A549 treated with Mapracorat at 1 μM for 4 hours (cell line): ENCODE results near the gene NOTUM. TPM values are rescaled to one million over a fixed set of nuclear protein-coding genes. Genes with fewer than 3 reads are reported as not detected.

Experiments used
- total RNA-seq: library from RNA; stranded (reverse); fragments of 200-300 nt; extraction: Qiagen RNA extraction; gene quantifications from 5 replicates; pipeline ENCODE4 v1.2.3, GENCODE V29; 2022

Gene NOTUM
- 0.31 to 0.53 TPM (median 0.39 TPM) in 5 replicates for total RNA-seq

DNA sequence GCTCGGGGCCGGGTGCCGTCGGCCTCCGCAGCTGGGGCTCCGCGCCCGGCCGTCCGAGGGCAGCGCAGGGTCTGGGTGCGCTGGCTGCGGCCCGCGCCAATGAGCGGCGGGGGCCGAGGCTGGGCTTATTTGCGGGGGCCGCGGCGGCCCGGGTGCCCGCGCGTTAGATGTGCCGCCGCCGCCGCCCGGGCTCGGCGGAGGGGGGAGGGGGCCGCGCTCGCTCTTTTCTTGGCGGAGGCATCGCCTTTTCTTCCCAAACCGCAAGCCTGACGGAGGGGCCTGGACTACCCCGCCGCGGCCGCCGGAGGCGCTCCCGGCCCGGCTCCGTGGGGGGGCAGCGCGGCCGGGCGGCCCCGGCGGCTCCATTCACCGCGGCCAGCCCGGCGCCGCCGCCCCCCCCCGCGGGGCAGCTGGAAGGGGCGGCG is at the start of gene NOTUM:
TSS of gene NOTUM (minus strand) at position 101 of the 425 bp plus-strand sequence. CDS start 278 bp downstream, outside the sequence.

DNA sequence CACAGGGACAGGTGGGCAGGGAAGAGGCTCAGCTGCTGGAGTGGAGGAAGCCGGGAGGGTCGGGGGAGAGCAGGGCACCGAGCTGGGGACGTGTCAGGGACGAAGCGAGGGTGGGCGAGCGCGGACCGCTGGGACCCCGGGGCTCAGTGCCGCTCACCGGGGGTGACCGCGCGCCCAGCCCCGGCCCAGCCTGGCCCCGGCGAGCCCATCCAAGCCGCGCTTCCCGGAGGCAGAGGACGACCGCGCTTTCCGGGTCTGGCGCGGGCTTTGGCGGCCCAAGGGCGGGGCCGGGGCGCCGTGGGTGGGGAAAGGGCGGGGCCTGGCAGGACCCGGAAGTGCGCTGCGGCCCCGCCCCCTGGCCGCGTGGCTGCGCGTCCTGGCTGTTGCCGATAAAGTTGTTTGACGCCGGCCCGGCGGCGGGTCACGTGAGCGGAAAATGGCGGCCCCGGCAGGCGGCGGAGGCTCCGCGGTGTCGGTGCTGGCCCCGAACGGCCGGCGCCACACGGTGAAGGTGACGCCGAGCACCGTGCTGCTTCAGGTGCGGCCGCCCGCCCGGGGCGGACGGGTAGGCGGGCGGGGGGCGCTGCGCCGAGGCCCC is 16.3 kb upstream of the NOTUM start, which contains the start of gene ASPSCR1:
TSS of gene ASPSCR1 (plus strand) at position 419 of the 598 bp plus-strand sequence. CDS start at position 437, 18 bp downstream.

DNA sequence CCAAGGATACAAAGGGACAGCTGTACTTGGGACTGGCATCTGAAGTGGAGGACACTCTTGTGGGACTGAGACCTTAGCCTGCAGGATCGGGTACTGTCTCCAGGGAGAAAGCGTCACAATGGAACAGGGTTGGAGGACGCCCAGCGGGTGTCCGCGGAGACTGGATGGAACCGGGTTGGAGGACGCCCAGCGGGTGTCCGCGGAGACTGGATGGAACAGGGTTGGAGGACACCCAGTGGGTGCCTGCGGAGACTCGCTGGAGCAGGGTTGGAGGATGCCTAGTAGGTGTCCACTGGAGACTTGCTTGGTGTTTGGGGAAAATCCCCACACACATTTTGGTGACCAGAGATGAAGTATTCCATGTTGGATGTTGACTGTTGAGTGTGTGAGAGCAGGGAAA is 13.8 kb downstream of the NOTUM start, which contains the start of gene MYADML2:
TSS of gene MYADML2 (minus strand) at position 45 of the 400 bp plus-strand sequence. CDS start 5,492 bp downstream, outside the sequence.

GRCh38 chr17:81927653-81928543 is 33.1 kb downstream of the NOTUM start, which contains the start of gene MAFG:
Gene MAFG, minus strand, starts transcription at chr17:81927735. Its CDS starts 4,550 bp downstream, at chr17:81923185.

DNA sequence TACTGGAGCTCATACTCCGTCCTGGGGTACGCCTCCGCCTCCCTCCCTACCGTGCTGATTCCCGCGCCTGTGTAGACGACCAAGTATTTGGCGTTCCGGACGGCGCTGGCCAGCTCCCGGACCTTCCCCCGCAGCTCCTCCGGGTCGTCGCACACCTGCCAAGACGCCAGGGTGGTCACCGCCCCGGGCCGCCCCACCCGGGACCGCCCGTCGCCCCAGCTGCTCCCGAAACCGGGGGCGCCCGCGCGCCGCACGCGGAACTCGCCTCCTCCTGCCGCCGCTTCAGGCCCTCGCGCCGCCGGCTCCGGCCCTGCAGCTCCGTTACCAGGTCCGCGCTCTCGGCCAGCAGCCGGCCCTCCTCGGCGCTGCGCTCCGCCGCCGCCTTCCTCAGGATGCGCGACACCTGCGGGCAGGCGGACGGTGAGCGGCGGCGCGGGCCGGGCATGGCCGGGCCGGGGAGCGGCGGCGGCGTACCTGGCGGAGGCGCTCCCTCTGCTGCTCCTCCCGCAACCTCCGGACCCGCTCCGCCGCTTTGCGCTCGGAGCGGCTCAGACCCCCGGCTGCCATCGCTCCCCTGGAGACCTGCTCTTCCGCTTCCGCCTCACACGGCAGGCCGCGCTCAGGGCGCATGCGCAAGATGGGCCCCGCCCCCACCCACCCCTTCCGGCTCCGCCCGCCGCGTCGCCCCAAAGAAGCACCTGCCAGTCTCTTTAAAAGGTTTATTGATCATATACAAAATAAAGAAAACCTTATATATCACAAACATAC is 43.2 kb downstream of the NOTUM start, which contains the start of gene SIRT7:
TSS of gene SIRT7 (minus strand) at position 612 of the 768 bp plus-strand sequence. CDS start at position 567, 45 bp downstream.

DNA sequence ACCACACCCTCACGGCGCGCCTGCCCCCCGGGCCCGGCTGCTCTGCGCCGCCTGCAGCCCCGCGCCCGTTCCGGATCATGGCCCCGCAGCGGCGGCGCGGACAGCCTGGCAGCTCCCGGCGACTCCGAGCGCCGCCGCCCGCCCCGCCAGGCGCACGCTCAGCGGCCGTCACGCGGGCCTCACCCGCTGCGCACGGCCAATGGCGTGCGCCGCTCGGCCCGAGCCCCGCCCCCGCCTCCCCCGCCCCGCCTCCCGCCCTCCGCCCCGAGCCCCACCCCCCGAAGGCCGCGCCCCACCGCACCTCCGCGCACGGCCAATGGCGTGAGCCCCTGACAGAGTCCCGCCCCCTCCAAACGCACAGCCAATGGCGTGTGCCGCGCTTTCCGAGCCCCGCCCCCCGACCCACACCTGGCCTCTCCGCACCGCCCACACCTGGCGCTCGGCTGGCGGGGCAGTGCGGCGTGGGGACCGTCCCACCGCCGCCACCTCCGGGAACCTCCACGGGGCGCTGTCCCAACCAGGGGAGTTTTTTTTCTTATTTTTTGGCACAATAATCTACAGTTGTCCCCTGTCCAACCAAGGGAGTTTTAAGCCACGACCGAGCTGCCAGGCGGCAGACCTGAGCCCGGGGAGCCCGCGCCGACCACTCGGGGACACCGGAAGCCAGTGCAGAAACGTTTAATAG is 49.6 kb downstream of the NOTUM start, which contains the start of gene PCYT2:
TSS of gene PCYT2 (minus strand) at position 123 of the 685 bp plus-strand sequence. CDS start at position 79, 44 bp downstream.

Other genes with a start within 250 kb of the NOTUM start
- gene SLC25A10, start 248.9 kb downstream of the NOTUM start, total RNA-seq: 28.7 to 46.5 TPM (median 44.6 TPM) in 5 replicates
- 0.08 to 0.64 TPM (median 0.35 TPM) in 4 of 5 replicates, not detected in the other for gene GCGR, start 157.0 kb downstream of the NOTUM start, total RNA-seq
- 74.7 to 106 TPM (median 98.6 TPM) in 5 replicates for gene MCRIP1, start 127.9 kb downstream of the NOTUM start, total RNA-seq
- gene PPP1R27, start 126.1 kb downstream of the NOTUM start, total RNA-seq: 0.09 to 0.39 TPM (median 0.19 TPM) in 3 of 5 replicates, not detected in the others
- gene P4HB, start 100.7 kb downstream of the NOTUM start, total RNA-seq: 677 to 794 TPM (median 701 TPM) in 5 replicates
- gene ARHGDIA, start 89.8 kb downstream of the NOTUM start, total RNA-seq: 597 to 713 TPM (median 619 TPM) in 5 replicates
- gene ALYREF, start 69.6 kb downstream of the NOTUM start, total RNA-seq: 183 to 253 TPM (median 234 TPM) in 5 replicates
- gene ANAPC11, start 69.5 kb downstream of the NOTUM start, total RNA-seq: 185 to 289 TPM (median 284 TPM) in 5 replicates
- gene NPB, start 58.9 kb downstream of the NOTUM start, total RNA-seq: 0.39 to 0.65 TPM (median 0.55 TPM) in 5 replicates
- 13.8 to 19.1 TPM (median 17.3 TPM) in 5 replicates for gene PCYT2, start 49.8 kb downstream of the NOTUM start, total RNA-seq
- gene SIRT7, start 43.0 kb downstream of the NOTUM start, total RNA-seq: 33.0 to 54.0 TPM (median 44.8 TPM) in 5 replicates
- 22.3 to 38.0 TPM (median 34.7 TPM) in 5 replicates for gene MAFG, start 33.5 kb downstream of the NOTUM start, total RNA-seq
- 60.5 to 89.4 TPM (median 84.7 TPM) in 5 replicates for gene PYCR1, start 23.9 kb downstream of the NOTUM start, total RNA-seq
- gene MYADML2, start 14.0 kb downstream of the NOTUM start, total RNA-seq: not detected in 5 replicates
- gene ASPSCR1, start 16.4 kb upstream of the NOTUM start, total RNA-seq: 20.1 to 31.0 TPM (median 25.7 TPM) in 5 replicates
- gene CENPX, start 61.7 kb upstream of the NOTUM start, total RNA-seq: 143 to 203 TPM (median 188 TPM) in 5 replicates
- gene LRRC45, start 62.1 kb upstream of the NOTUM start, total RNA-seq: 8.3 to 17.5 TPM (median 13.6 TPM) in 5 replicates
- 27.4 to 40.9 TPM (median 39.9 TPM) in 5 replicates for gene RAC3, start 70.5 kb upstream of the NOTUM start, total RNA-seq
- 69.5 to 106 TPM (median 103 TPM) in 5 replicates for gene DCXR, start 76.5 kb upstream of the NOTUM start, total RNA-seq
- 16.0 to 26.0 TPM (median 24.2 TPM) in 5 replicates for gene RFNG, start 90.6 kb upstream of the NOTUM start, total RNA-seq
- gene GPS1, start 90.7 kb upstream of the NOTUM start, total RNA-seq: 108 to 149 TPM (median 136 TPM) in 5 replicates
- 84.5 to 154 TPM (median 134 TPM) in 5 replicates for gene DUS1L, start 104.6 kb upstream of the NOTUM start, total RNA-seq
- gene FASN, start 137.0 kb upstream of the NOTUM start, total RNA-seq: 106 to 149 TPM (median 139 TPM) in 5 replicates